Stimulated activated naive B cell treated with anti-CD40 and anti-IgM and Interleukin-4, amounts not matched to agents 10 μg/mL and 1 μg/mL and 100 μg/mL, for 72 hours (primary cell): ENCODE measurements around the gene TPO.
"Not testable (repeated sequence)": the region's sequence is repeated elsewhere in the genome, so short reads cannot be mapped to it uniquely, and the experiment has no call there.

Source experiments
- ATAC-seq, 2 donors: fragments of 150-1000 bp; cut with Tn5 transposase; replicated peaks; 2 replicates each; pipeline ENCODE4 v1.10.0; 2021; ENCODE audit warnings: moderate library complexity in 1 of 2
- DNase-seq: peaks from one replicate; pipeline ENCODE4 v3.0.0; 2021
- H3K27ac Mint-ChIP-seq: one replicate; pipeline ENCODE4 v1.8.0; 2022; ENCODE audit warnings: mild to moderate bottlenecking, mixed read lengths
- H3K27me3 Mint-ChIP-seq, 2 donors: one replicate each; pipeline ENCODE4 v1.8.0; 2022; ENCODE audit warnings: mixed read lengths in 2 of 2
- H3K36me3 Mint-ChIP-seq, 2 donors: one replicate each; pipeline ENCODE4 v1.8.0; 2022; ENCODE audit warnings: mixed read lengths in 2 of 2, mild to moderate bottlenecking in 1 of 2
- H3K4me1 Mint-ChIP-seq, 2 donors: one replicate each; pipeline ENCODE4 v1.8.0; 2022; ENCODE audit warnings: mixed read lengths in 2 of 2, mild to moderate bottlenecking in 1 of 2
- H3K4me3 Mint-ChIP-seq, 2 donors: one replicate each; pipeline ENCODE4 v1.8.0; 2022; ENCODE audit warnings: mild to moderate bottlenecking in 2 of 2, mixed read lengths in 2 of 2, moderate library complexity in 1 of 2
- H3K9me3 Mint-ChIP-seq, 2 donors: one replicate each; pipeline ENCODE4 v1.8.0; 2022; ENCODE audit warnings: mixed read lengths in 2 of 2, mild to moderate bottlenecking in 1 of 2

The TPO gene

GRCh38 chr2:1569879-1570450, 156.7 kb downstream of the TPO start:
- Mint-ChIP-seq H3K4me3 (no peak overlapping the region), H3K36me3 (peaks cover 0 to 3% of the 10 kb centered on the region in 2 donors), H3K9me3 (peaks cover 9 to 17% of the 10 kb centered on the region in 2 donors), H3K4me1 (peaks cover 0 to 2% of the 10 kb centered on the region in 2 donors), H3K27ac (no peak overlapping the region), H3K27me3 (peaks cover 11 to 12% of the 10 kb centered on the region in 2 donors)
- DNase-seq (no peak), ATAC-seq (no peak)

GRCh38 chr2:1571477-1572417, 158.5 kb downstream of the TPO start:
- no peak for ATAC-seq
- peaks cover 0 to 2% of the 10 kb centered on the region in 2 donors for H3K4me1 Mint-ChIP-seq

GRCh38 chr2:1572638-1573037, 159.4 kb downstream of the TPO start:
- DNase-seq (no peak), ATAC-seq (no peak)
- no peaks in the 10 kb centered on the region for H3K4me1 Mint-ChIP-seq
- peaks cover 12 to 19% of the 10 kb centered on the region in 2 donors for H3K27me3 Mint-ChIP-seq
- no peak overlapping the region for H3K4me3 Mint-ChIP-seq
- H3K27ac Mint-ChIP-seq: no peak overlapping the region
- H3K36me3 Mint-ChIP-seq: peaks cover 0 to 3% of the 10 kb centered on the region in 2 donors
- H3K9me3 Mint-ChIP-seq: peaks cover 2 to 5% of the 10 kb centered on the region in 2 donors

More at GRCh38 chr2:1571477-1572417, 158.5 kb downstream of the TPO start:
- no peak for DNase-seq
- peaks cover 0 to 3% of the 10 kb centered on the region in 2 donors for H3K36me3 Mint-ChIP-seq
- peaks cover 8 to 12% of the 10 kb centered on the region in 2 donors for H3K9me3 Mint-ChIP-seq
- H3K4me3 Mint-ChIP-seq: no peak overlapping the region
- no peak overlapping the region for H3K27ac Mint-ChIP-seq
- peaks cover 12 to 19% of the 10 kb centered on the region in 2 donors for H3K27me3 Mint-ChIP-seq

GRCh38 chr2:1577846-1578245, 164.6 kb downstream of the TPO start:
- Mint-ChIP-seq H3K9me3 (no peaks in the 10 kb centered on the region), H3K27ac (no peak overlapping the region), H3K4me3 (no peak overlapping the region), H3K36me3 (no peaks in the 10 kb centered on the region), H3K4me1 (no peaks in the 10 kb centered on the region), H3K27me3 (peaks cover 24 to 38% of the 10 kb centered on the region in 2 donors)
- ATAC-seq (no peak), DNase-seq (no peak)

GRCh38 chr2:1581257-1581964, 168.1 kb downstream of the TPO start:
- H3K27ac Mint-ChIP-seq, H3K9me3 Mint-ChIP-seq, ATAC-seq, H3K36me3 Mint-ChIP-seq, H3K4me3 Mint-ChIP-seq, H3K4me1 Mint-ChIP-seq, DNase-seq: not testable (repeated sequence)
- peaks cover 21 to 45% of the 10 kb centered on the region in 2 donors for H3K27me3 Mint-ChIP-seq

- H3K36me3 Mint-ChIP-seq: no peaks in the 10 kb centered on the region
- H3K27me3 Mint-ChIP-seq: peaks cover 21 to 45% of the 10 kb centered on the region in 2 donors
- H3K27ac Mint-ChIP-seq: no peak overlapping the region
- DNase-seq: no peak
- no peaks in the 10 kb centered on the region for H3K9me3 Mint-ChIP-seq
- ATAC-seq: no peak
- peaks cover 2 to 5% of the 10 kb centered on the region in 2 donors for H3K4me1 Mint-ChIP-seq
- no peak overlapping the region for H3K4me3 Mint-ChIP-seq
These were observed 168.8 kb downstream of the TPO start for GRCh38 chr2:1581965-1582625.

GRCh38 chr2:1582891-1583341, 169.7 kb downstream of the TPO start:
- Mint-ChIP-seq H3K36me3 (no peaks in the 10 kb centered on the region), H3K27ac (no peak overlapping the region), H3K27me3 (peaks cover 24 to 53% of the 10 kb centered on the region in 2 donors), H3K4me3 (no peak overlapping the region), H3K9me3 (no peaks in the 10 kb centered on the region), H3K4me1 (peaks cover 2 to 5% of the 10 kb centered on the region in 2 donors)
- DNase-seq (no peak), ATAC-seq (no peak)

GRCh38 chr2:1584051-1584531, 170.8 kb downstream of the TPO start:
- H3K9me3 Mint-ChIP-seq: no peaks in the 10 kb centered on the region
- peaks cover 28 to 58% of the 10 kb centered on the region in 2 donors for H3K27me3 Mint-ChIP-seq
- H3K27ac Mint-ChIP-seq: no peak overlapping the region
- H3K4me3 Mint-ChIP-seq: no peak overlapping the region
- no peak for ATAC-seq
- H3K4me1 Mint-ChIP-seq: peaks cover 2 to 5% of the 10 kb centered on the region in 2 donors
- H3K36me3 Mint-ChIP-seq: no peaks in the 10 kb centered on the region
- DNase-seq: no peak

- H3K36me3 Mint-ChIP-seq: no peaks in the 10 kb centered on the region
- H3K27me3 Mint-ChIP-seq: peaks cover 31 to 63% of the 10 kb centered on the region in 2 donors
- DNase-seq (no peak), ATAC-seq (no peak)
- H3K9me3 Mint-ChIP-seq: no peaks in the 10 kb centered on the region
- H3K4me1 Mint-ChIP-seq: peaks cover 2 to 5% of the 10 kb centered on the region in 2 donors
- H3K4me3 Mint-ChIP-seq: no peak overlapping the region
- H3K27ac Mint-ChIP-seq: no peak overlapping the region
These were observed 171.6 kb downstream of the TPO start for GRCh38 chr2:1584691-1585485.

GRCh38 chr2:1585635-1586034, 172.4 kb downstream of the TPO start:
- no peak for DNase-seq
- Mint-ChIP-seq H3K36me3 (no peaks in the 10 kb centered on the region), H3K27me3 (peaks cover 38 to 68% of the 10 kb centered on the region in 2 donors), H3K27ac (no peak overlapping the region), H3K9me3 (no peaks in the 10 kb centered on the region), H3K4me1 (peaks cover 2 to 7% of the 10 kb centered on the region in 2 donors), H3K4me3 (no peak overlapping the region)
- ATAC-seq: no peak

- no peak overlapping the region for H3K4me3 Mint-ChIP-seq
These were observed 173.1 kb downstream of the TPO start for GRCh38 chr2:1586251-1586922.

GRCh38 chr2:1586923-1587840, 173.9 kb downstream of the TPO start:
- Mint-ChIP-seq H3K27ac (no peak overlapping the region), H3K36me3 (no peaks in the 10 kb centered on the region), H3K9me3 (no peaks in the 10 kb centered on the region), H3K4me3 (no peak overlapping the region), H3K4me1 (peaks cover 2 to 18% of the 10 kb centered on the region in 2 donors), H3K27me3 (peaks cover 42 to 74% of the 10 kb centered on the region in 2 donors)
- DNase-seq (no peak), ATAC-seq (no peak)

More at GRCh38 chr2:1586251-1586922, 173.1 kb downstream of the TPO start:
- Mint-ChIP-seq H3K9me3 (no peaks in the 10 kb centered on the region), H3K27me3 (peaks cover 46 to 75% of the 10 kb centered on the region in 2 donors), H3K27ac (no peak overlapping the region), H3K36me3 (no peaks in the 10 kb centered on the region), H3K4me1 (peaks cover 2 to 15% of the 10 kb centered on the region in 2 donors)
- ATAC-seq (no peak), DNase-seq (no peak)
